ENCODE data around the gene OR4D2.
A peak's percentile ranks its signal among the peaks of the same experiment; 100 is the strongest.
"Not testable (repeated sequence)": the region's sequence is repeated elsewhere in the genome, so short reads cannot be mapped to it uniquely, and the experiment has no call there.

Gene OR4D2

GRCh38 chr17:58166682-58167081 lies at the start of gene OR4D2:
TSS of gene OR4D2 (plus strand) at chr17:58166982. CDS start at chr17:58169656, 2,674 bp downstream.
- DNase-seq, result no peak

- no peak for DNase-seq
Measured at GRCh38 chr17:58117382-58117781, 49.4 kb upstream of the OR4D2 start.

- no peak for DNase-seq
Measured at GRCh38 chr17:58119491-58119890, 47.3 kb upstream of the OR4D2 start.

- no peak for DNase-seq
Measured at GRCh38 chr17:58120195-58120822, 46.5 kb upstream of the OR4D2 start.

GRCh38 chr17:58121925-58122324 lies 44.9 kb upstream of the OR4D2 start:
- DNase-seq, result peak; percentile 3

GRCh38 chr17:58127846-58128245 lies 38.9 kb upstream of the OR4D2 start:
- no peak for DNase-seq

GRCh38 chr17:58132697-58133096 lies 34.1 kb upstream of the OR4D2 start:
- not testable (repeated sequence) for DNase-seq

GRCh38 chr17:58136669-58137279 lies 30.0 kb upstream of the OR4D2 start:
- DNase-seq, result peak; percentile 1

GRCh38 chr17:58141505-58141904 lies 25.3 kb upstream of the OR4D2 start:
- DNase-seq, result no peak

GRCh38 chr17:58143335-58143734 lies 23.4 kb upstream of the OR4D2 start:
- DNase-seq, result not testable (repeated sequence)

- no peak for DNase-seq
Measured at GRCh38 chr17:58144801-58145200, 22.0 kb upstream of the OR4D2 start.

GRCh38 chr17:58147930-58148434 lies 18.8 kb upstream of the OR4D2 start, which contains the start of gene OR4D1:
TSS of gene OR4D1 (plus strand) at chr17:58148384. CDS start at chr17:58155154, 6,770 bp downstream.
- no peak for DNase-seq

- no peak for DNase-seq
Measured at GRCh38 chr17:58148609-58149008, 18.2 kb upstream of the OR4D2 start.

GRCh38 chr17:58150394-58150793 lies 16.4 kb upstream of the OR4D2 start:
- DNase-seq, result no peak

GRCh38 chr17:58153046-58153445 lies 13.7 kb upstream of the OR4D2 start:
- DNase-seq, result no peak

GRCh38 chr17:58153671-58154070 lies 13.1 kb upstream of the OR4D2 start:
- no peak for DNase-seq

GRCh38 chr17:58156839-58157803 lies 9.7 kb upstream of the OR4D2 start:
- DNase-seq, result no peak

- DNase-seq, result no peak
Measured at GRCh38 chr17:58158181-58158580, 8.6 kb upstream of the OR4D2 start.

GRCh38 chr17:58161566-58161965 lies 5.2 kb upstream of the OR4D2 start:
- no peak for DNase-seq

GRCh38 chr17:58165981-58166380 lies 801 bp upstream of the OR4D2 start:
- no peak for DNase-seq

GRCh38 chr17:58170622-58171021 lies 3.8 kb downstream of the OR4D2 start:
- DNase-seq, result no peak

- no peak for DNase-seq
Measured at GRCh38 chr17:58172369-58173071, 5.7 kb downstream of the OR4D2 start.

- no peak for DNase-seq
Measured at GRCh38 chr17:58174871-58175270, 8.1 kb downstream of the OR4D2 start.
